ENCODE results near the gene DKC1.
"Not testable (repeated sequence)": the region's sequence is repeated elsewhere in the genome, so short reads cannot be mapped to it uniquely, and the experiment has no call there.

Gene DKC1

GRCh38 chrX:154793084-154793795, 30.6 kb downstream of the DKC1 start:
- no peak for DNase-seq (ENCODE audit: low read depth in 2 of 2)

DNA sequence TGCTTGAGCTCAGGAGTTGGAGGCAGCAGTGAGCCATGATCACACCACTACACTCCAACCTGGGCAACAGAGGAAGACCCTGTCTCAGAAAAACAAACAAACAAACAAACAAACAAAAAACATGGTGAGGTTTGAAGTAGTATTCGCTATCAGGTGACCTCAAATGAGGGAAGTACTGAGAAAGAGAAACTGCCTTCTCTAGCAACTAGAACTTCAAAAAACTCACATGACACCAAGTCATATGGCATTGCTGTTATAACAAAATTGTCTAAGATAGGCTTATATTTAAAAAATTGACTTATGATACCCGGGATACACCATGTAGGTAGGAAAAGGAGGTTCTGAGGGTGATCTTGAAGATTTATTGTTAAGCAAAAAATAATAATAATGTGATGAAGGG, 32.4 kb downstream of the DKC1 start:
- DNase-seq (ENCODE audit: low read depth in 2 of 2), result no peak

DNA sequence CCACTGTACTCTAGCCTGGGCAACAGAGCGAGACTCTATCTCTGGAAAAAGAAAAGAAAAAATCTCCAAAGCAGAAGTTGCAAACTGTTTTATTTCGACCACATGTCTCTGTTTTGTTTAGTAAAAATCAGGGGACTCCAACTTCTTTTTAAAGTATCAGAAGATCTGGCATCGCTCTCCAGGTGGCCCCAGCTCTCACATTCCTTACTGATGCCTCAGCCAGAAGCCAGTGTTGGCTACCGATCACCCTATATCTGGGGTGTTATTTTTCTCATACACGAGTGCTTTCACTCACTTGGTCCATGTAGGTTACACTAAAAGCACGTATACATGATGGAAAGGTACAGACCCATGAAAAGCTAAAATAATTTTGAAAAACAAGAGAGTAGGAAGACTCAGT, 34.3 kb downstream of the DKC1 start:
- no peak for DNase-seq (ENCODE audit: low read depth in 2 of 2)

DNA sequence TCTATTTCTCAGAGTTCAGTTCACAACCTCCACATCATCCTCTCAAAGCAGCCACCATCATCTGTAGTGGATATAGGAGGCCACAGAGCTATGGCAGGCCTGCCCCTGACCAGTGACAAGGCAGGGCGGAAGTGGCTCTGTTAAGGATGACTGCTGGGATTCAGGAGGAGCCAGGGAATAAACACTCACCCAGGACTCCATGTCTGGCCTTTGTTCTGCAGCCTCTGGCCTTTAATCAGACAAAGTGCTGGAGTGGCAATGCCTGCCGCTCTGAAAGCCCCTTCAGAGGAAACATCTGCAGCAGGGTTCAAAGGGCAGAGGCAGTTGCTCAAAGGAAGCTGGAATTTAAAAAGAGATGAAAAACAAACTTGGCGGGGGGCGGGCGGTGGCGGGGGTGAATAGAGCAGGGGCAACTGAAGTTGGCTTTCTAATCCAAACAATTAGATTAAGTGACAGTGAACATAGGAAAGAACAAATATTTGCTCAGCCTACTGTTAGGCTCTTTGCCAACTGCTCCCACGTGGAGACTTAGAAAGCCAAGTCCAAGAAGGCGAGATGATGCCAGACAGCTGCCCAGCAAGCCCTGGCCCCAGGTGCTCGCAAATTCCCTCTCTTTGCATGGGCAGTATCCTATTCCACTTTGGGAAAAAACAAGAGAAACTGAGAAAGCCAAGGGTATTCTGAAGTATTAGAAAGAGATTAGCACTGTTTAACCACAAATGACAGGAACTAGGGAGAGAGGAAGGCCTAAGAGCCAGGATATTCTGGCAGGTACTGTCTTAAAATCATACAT, 37.1 kb downstream of the DKC1 start:
- no peak for DNase-seq (ENCODE audit: low read depth in 2 of 2)

DNA sequence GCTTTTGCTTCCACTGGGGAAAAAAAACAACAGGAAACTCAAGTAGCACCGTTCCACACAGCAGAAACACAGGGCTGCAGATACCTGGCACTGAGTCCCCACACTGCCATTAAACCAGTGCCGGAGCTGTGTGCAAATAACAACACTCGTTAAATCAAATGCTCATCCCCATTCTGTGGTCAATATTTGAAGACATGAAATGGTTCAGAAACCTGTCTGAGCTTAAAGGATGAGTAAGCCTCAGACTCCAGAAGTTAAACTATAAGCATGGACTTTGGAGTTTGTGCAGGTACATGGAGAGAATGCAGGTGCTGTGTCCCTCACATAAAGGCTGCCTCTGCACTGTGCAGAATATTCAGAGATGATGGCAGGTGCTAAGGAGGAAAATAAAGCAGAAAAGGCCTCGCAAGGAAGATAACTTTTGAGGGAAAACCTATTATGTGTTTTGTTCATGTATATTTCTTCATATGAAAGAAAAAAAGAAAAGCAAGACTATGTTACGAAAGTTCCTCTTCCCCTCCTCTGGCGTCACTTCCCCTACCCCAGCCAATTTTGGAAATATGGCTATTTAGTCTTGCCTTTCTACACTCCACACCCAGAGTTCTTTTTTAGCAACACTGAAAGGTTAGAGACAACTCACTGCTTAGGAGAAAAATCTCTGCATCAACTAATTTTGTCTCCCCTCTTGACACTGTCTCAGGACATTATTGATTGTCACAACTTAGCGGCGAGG, 38.0 kb downstream of the DKC1 start:
- DNase-seq (ENCODE audit: low read depth in 2 of 2), result no peak

GRCh38 chrX:154802947-154803346, 40.3 kb downstream of the DKC1 start:
- no peak for DNase-seq (ENCODE audit: low read depth in 2 of 2)

- DNase-seq (ENCODE audit: low read depth in 2 of 2), result no peak
Observed at GRCh38 chrX:154804261-154804956, 41.7 kb downstream of the DKC1 start.

DNA sequence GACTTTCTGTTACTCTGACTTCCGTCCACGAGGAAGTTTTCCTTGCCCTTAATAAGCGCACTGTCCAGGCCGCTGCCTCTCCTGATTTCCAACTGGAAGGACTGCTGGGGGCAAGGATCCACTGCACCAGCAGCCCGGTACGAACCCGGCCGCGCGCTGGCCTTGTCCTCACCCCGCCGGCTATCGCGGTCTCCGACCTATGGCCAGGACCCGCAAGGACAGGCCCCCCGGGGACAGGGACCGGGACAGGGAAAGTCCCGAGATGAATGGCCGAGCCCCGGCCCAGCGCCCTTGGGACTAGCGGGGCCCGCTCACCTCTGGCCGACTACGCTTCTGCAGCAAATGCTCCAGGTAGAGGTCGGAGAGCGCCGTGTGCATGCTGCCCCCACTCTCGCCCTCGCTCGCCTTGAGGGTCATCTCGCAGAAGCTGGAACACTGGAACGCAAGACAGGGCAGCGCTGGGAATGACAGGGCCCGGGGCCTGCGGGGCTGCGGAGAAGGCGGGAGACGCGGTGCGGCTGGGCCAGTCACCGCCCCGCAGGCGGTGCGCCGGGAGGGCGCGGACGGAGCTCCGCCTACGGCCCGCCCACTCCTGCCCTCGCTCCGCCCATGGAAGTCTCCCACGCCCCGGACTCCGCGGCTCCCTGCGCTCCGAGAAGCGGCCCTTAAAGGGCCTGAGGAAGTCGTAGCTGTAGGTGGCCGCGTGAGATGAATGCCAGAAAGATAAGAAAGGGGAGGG, 42.5 kb downstream of the DKC1 start, which contains the start of gene MPP1:
MPP1 (minus strand) TSS at position 529 of the 739 bp plus-strand sequence; CDS start at position 417, 112 bp downstream.
- peak; percentile 45 to 50 for DNase-seq (ENCODE audit: low read depth in 2 of 2)

DNA sequence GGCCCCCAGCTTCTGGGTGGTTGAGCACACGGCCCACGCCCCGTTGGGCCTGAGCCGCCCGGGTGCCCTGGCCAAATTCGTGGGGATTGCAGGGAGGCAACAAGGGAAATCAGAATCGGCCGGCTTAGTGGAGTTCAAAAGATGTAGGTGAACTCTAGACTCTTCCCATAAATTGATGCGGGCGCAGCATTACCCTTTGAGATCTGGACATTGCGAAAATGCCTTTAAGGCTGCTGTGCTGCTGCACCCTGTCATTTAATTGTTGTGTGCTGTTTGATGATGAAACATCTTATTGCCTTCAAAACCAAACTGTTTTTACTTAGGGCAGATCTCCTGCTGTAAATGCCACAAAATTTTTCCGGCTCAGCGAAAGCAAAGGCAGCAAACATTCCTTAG, 43.0 kb downstream of the DKC1 start:
- DNase-seq (ENCODE audit: low read depth in 2 of 2), result no peak

DNA sequence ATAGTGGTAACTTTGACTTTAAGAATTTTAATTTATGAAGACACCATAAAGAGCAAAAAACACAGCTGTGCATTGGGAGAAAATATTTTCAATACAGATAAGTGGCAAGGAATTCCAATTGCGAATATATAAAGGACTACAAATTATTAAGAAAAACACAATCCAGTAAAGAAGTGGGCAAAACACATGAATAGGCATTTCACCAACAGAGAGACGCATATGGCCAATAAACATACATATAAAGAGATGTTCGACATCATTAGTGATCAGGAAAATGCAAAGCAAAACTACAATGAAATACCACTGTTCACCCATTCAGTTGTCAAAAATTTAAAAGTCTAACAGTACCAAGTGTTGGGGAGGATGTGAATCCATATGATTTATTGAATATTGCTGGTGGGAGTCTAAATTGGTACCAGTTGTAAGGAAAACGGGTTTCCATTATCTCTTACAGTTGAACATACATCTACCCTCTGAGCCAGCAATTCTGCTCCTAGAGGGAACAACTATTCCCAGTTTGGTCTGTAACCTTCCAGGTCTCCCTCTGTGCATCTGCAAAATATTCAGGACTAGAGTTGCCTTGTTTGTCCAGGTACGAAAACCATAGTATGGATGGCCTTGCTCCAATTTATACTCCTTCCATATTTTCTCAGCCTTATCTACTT, 44.3 kb downstream of the DKC1 start:
- DNase-seq (ENCODE audit: low read depth in 2 of 2), result no peak

GRCh38 chrX:154809939-154810665, 47.4 kb downstream of the DKC1 start:
- DNase-seq (ENCODE audit: low read depth in 2 of 2), result no peak

GRCh38 chrX:154812341-154813101, 49.9 kb downstream of the DKC1 start:
- no peak for DNase-seq (ENCODE audit: low read depth in 2 of 2)

DNA sequence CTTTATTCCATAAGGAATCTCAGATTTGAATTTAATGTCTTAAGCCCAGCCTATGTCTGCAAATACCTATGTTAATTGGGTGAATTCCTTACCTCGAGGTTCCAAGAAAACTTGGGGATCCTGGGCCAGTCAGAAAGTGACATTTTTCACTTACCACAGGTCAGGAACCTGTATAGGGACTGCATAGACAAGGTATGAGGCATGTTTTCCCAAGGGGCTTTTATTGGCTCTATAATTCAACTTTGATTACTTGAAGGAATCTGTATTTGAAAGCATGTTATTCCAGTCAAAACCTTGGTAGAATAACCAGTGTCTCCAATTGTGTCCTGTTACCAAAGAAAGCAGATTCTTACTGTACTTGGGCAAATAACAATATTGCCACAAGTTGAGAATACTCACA, 51.1 kb downstream of the DKC1 start:
- no peak for DNase-seq (ENCODE audit: low read depth in 2 of 2)

DNA sequence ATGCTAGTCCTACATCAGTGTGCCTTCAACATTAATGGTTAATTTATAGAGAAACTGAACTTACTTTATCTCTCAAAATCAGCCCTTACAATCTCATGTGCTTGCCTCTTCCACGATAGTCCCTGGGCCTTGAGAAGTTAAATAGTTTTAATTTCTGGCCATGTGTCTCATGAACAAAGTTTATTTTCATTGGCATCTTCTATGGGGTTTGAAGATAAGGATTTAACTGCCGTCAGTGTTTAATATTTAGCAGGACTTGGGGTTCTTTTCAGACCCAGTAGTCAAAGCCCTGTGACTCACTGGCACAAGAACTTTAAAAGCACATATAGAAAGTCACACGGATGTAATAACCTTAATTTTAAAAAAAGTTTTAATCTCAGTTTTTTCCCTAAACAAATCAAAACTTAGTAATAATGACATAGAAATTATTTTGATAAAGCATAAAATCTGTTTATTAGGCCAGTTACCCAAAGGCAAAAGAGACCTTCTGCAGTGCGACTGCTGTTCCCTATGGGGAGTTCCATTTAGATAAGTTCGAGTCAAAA, 52.7 kb downstream of the DKC1 start:
- no peak for DNase-seq (ENCODE audit: low read depth in 2 of 2)

DNA sequence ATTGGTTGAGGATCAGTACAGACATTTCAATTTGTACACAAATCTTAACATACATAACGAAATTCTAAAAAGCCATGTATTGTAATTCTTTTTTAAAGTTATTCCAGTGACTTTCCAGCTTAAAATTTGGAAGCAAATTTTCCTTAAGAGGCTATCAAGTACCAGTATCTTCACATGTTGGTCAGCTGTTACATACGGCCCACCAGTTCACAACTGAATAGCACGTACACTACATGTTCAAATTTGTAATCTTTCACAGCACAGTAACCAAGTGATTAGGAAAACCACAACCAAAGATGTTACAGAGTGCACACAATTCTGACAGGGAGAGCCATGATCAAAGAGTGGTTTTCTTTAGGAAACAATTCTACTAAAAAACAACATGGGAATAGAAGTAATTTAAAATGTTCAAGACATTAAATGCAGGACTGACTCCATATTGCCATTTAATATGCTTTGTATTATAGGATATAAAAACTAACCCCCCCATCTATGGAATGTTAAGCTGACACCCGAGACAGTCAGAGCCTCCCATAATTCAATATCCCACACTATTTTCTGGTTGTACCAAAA, 53.7 kb downstream of the DKC1 start:
- DNase-seq (ENCODE audit: low read depth in 2 of 2), result not testable (repeated sequence)

GRCh38 chrX:154817048-154817618, 54.5 kb downstream of the DKC1 start:
- not testable (repeated sequence) for DNase-seq (ENCODE audit: low read depth in 2 of 2)

- DNase-seq (ENCODE audit: low read depth in 2 of 2), result no peak
Observed at GRCh38 chrX:154818916-154819770, 56.5 kb downstream of the DKC1 start.

All from stimulated activated CD8-positive, alpha-beta memory T cell treated with anti-CD3 and anti-CD28 coated beads, Interleukin-2, amount 100 ng/mL, for 1 hour (primary cell).